GM18861 (cell line): ENCODE measurements around the gene NPB.

Experiments used
- ATAC-seq: cut with Tn5 transposase; IDR thresholded peaks from one replicate; pipeline ENCODE4 v1.9.1; 2021; ENCODE audit not compliant: unreplicated experiment

NPB gene

DNA sequence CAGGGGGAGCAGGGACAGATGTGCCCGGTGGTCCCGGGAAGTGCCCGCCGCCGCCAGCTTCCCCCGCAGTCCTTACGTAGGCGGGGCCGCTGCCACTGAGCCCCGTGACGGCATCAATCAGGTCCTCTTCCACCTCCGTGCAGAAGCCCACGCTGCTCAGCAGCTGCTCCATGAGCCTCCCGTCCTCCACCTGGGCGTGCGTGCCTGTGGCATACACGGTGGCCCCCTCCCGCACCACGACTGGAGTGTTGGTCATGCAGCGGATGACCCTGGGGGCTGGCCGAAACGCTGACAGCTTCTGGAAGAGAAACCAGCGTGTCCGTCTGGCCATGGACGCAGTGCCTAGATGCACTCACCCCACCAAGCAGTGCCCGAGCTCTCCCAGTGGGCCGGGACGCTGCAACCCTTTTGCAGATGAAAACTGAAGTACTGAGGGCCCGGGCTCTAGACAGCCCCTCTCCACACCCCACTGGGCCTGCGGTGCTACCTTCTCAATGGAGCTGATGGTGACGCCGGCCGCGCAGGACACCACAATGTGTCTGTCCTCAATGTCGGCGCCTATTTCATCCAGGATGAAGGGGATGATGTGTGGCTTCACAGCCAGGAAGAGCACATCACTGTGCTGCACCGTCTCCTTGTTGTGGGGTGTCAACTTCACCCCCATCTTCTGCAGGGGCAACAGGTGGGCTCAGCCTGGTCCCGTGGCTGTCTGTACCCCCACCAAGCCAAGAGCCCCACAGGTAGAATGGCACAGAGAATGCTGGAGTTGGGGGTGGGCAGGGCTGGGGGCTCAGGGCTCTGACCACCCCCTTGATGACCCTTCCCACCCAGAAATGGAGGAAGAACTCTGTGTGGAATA is 33.0 kb downstream of the NPB start:
- ATAC-seq = no peak

GRCh38 chr17:81935709-81936084 is 33.7 kb downstream of the NPB start:
- no peak for ATAC-seq

GRCh38 chr17:81939218-81939617 is 37.2 kb downstream of the NPB start:
- no peak for ATAC-seq

GRCh38 chr17:81939881-81940385 is 37.9 kb downstream of the NPB start:
- ATAC-seq = no peak

DNA sequence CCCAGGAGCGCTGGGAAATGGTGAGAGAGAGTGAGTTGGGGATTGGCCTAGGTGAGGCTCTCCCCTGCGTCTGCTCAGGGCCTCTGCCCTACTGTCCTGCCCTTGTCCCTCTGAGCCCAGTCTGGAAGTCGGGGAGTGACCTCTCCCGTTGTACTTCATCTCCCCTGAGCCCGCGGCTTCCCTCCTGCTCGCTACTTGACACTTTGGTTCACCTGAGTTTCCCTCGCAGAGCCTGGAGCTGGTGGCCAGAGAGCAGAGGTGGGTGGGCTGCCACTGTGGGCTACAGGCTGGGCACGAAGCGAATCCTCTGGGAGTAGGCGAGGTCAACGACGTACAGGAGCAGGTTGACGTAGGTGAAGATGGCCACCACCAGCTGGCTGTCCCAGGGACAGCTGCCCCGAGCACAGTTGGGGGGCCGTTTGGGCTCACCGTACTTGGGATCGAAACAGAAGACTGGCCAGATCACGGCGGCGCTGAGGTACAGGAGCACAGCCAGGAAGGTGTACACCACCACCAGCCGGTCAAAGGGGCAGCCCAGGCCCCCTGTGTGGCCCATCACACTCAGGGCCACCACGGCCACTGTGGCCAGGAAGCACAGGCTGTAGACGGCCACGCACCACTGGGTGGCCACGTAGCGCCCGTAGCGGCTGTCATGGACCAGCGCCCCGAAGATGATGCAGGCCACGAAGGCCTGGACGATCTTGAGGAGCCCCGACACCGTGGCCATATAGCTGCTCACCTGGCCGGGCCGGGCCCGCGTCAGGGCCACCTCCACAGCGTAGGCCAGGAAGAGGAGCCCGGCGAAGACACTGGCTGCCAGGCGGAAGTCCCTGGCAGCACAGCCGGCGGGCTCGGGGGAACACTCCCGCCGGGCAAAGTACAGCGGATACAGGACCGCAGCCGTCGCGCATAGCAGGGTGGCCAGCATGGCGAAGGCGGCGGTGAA is 38.8 kb downstream of the NPB start:
- no peak for ATAC-seq

DNA sequence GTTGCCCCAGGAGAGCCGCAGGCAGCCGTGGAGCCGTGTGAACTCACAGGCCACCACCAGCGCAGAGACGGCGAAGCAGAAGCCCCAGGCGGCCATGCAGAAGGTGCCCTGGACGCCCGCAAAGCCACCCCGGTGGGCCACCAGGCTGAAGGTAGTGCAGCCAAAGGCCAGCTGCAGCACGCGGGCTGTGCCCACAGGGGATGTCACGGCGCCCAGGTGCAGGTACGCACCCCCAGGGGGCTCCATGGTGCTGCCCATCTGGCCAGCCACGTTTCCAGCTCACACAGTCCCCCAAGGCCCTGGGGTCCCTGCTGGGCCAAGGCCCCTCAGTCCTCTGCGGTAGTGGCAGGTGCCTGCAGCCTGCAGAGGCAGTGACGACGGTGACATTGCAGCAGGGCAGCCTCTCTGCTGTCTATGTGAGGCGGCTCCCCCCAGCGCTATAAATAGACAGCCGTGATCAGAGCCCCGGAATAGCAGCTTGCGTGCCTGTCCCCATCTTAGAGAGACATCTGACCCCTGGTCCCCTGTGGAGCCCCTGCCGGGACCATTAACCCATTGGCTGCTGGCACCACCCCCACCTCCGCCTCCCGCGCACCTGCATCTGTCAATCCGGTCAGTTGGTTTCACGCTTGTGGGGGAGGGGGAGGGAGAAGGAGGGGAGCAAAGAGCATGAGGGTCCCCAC is 39.6 kb downstream of the NPB start:
- ATAC-seq = no peak

DNA sequence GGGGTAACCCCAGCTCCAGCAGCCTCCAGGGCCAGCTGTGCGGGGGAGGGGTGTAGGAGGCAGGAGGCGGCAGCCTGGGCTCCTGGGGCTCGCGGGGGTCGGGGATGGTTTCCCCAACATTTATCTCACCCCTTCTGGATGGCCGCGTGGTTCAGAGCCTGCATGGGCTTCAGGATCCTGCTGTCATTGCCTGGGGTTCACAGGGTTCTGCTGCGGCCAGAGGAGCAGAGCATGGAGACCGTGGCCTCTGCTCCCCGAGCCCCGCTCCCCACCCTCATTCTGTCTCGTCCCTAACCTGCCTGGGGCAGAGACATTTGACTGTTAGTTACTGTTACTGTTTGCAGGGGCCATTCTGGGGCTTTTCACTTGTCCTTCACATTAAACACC is 40.1 kb downstream of the NPB start:
- ATAC-seq = no peak

DNA sequence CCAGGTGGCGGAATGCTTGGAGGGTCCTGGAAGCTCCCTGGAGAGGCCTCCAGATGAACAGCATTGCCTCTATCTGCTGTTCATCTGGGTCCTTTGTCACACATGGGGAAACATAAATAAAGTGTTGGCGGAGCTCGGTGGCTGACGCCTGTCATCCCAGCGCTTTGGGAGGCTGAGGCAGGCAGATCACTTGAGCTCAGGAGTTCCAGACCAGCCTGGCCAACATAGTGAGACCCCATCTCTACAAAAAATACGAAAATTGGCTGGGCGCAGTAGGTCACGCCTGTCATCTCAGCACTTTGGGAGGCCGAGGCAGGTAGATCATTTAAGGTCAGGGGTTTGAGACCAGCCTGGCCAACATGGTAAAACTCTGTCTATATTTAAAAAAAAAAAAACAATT is 42.8 kb downstream of the NPB start:
- ATAC-seq = no peak

DNA sequence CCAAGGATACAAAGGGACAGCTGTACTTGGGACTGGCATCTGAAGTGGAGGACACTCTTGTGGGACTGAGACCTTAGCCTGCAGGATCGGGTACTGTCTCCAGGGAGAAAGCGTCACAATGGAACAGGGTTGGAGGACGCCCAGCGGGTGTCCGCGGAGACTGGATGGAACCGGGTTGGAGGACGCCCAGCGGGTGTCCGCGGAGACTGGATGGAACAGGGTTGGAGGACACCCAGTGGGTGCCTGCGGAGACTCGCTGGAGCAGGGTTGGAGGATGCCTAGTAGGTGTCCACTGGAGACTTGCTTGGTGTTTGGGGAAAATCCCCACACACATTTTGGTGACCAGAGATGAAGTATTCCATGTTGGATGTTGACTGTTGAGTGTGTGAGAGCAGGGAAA is 45.2 kb downstream of the NPB start, which contains the start of gene MYADML2:
TSS of gene MYADML2 (minus strand) at position 45 of the 400 bp plus-strand sequence. CDS start 5,492 bp downstream, outside the sequence.
- ATAC-seq = no peak

DNA sequence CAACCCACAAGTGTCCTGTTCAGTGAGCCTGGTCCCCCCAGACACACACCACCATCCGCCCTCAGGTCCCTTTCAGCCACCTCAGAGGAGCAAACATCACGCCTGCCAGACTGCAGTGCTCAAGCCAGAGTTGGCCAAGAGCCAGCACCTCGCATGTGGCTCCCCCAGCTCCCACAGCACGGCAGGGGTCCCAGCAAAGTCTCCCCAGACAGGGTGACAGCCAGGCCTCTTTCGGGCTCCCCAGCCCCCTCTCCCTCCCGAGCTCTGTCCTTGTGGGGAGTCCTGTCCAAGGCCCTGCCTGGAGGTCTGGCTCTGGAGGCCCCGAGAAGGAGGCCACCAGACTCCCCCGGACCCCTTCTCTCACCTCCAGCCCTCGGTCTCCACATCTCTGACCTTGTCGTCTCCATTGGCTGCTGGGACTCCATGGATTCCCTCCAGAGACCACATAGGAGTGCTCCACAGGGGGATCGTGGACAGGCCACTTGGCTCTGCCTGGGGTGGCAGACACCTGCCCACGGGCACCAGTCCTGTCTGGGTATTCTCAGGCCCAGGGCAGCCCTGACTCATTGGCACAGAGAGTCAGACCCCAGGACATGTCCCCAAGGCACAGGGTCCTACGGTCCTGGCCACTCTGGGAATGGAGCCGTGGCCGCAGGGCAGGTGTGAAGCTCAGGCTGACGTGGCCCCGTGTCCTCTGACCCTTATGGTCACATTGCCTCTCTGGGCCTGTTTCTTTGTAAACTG is 46.8 kb downstream of the NPB start:
- ATAC-seq = no peak

GRCh38 chr17:81950501-81950900 is 48.5 kb downstream of the NPB start:
- no peak for ATAC-seq

DNA sequence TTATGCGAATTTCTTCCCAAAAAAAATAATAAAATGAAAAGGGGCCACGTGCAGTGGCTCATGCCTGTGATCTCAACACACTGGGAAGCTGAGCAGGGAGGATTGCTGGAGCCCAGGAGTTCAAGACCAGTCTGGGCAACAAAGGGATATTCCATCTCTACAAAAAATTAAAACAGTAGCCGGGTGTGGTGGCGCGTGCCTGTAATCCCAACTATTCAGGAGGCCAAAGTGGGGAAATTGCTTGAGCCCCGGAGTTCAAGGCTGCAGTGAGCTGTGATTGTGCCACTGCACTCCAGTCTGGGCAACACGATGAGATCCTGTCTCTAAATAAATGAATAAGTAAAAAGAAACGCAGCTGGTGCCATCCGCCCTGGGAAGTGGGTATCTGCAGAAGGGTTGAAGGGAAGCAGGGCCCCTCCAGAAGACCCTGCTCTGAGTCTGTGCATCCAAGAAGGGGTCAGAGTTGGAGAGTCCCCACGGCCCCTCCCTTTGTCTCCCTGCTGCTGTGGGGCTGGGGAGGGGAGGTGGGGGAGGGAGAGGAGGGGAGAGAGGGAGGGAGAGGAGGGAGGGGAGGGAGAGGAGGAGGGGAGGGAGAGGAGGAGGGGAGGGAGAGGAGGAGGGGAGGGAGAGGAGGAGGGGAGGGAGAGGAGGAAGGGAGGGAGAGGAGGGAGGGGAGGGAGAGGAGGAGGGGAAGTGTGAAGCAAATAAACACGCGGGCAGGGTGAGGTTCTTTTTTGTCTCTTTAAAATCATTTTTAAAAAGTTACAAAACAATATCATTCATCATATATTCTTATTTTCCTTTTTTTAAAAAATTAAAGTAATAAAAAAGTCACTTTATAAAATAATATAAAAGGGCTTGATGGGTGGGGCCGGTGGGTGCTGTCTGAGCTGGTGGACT is 50.0 kb downstream of the NPB start:
- no peak for ATAC-seq
